Smooth muscle cell (in vitro differentiated cells): ENCODE measurements around the gene GSTT4. TPM values are rescaled to one million over a fixed set of nuclear protein-coding genes. Genes with fewer than 3 reads are reported as not detected.

Experiments
- DNase-seq: peaks from one replicate; lab custom pipeline; 2025; ENCODE audit not compliant: unreplicated experiment; lab: John Stamatoyannopoulos, UW
- H2AFZ ChIP-seq: fragments of 200-600 bp; sonication (generic); 2 replicates; pipeline ENCODE4 v1.6.0; 2016; ENCODE audit warnings: antibody characterized with exemption, low read depth, mild to moderate bottlenecking
- H3F3A ChIP-seq: fragments of 200-600 bp; sonication (generic); 2 replicates; pipeline ENCODE4 v1.6.0; 2017; ENCODE audit warnings: antibody characterized with exemption, low read depth
- H3K27ac ChIP-seq: fragments of 200-600 bp; sonication (generic); 2 replicates; pipeline ENCODE4 v1.5.1; 2016; ENCODE audit warnings: low read depth, mild to moderate bottlenecking
- H3K27me3 ChIP-seq: fragments of 200-600 bp; sonication (generic); 2 replicates; pipeline ENCODE4 v1.6.1; 2016; ENCODE audit warnings: low read depth, mild to moderate bottlenecking
- H3K36me3 ChIP-seq: fragments of 200-600 bp; sonication (generic); 2 replicates; pipeline ENCODE4 v1.5.1; 2016; ENCODE audit warnings: low read depth
- H3K4me1 ChIP-seq: fragments of 200-600 bp; sonication (generic); 2 replicates; pipeline ENCODE4 v1.5.1; 2016; ENCODE audit warnings: low read depth
- H3K4me2 ChIP-seq: fragments of 200-600 bp; sonication (generic); 2 replicates; pipeline ENCODE4 v1.6.0; 2016; ENCODE audit warnings: mild to moderate bottlenecking
- H3K4me3 ChIP-seq: fragments of 200-600 bp; sonication (generic); 2 replicates; pipeline ENCODE4 v1.5.1; 2016; ENCODE audit warnings: mild to moderate bottlenecking
- H3K79me2 ChIP-seq: fragments of 200-600 bp; sonication (generic); 2 replicates; pipeline ENCODE4 v1.6.0; 2016; ENCODE audit warnings: low read depth, mild to moderate bottlenecking
- H3K9ac ChIP-seq: fragments of 200-600 bp; sonication (generic); 2 replicates; pipeline ENCODE4 v1.6.0; 2016; ENCODE audit warnings: low read depth
- H3K9me3 ChIP-seq: fragments of 200-600 bp; sonication (generic); replicated peaks from 2 replicates; pipeline ENCODE4 v1.5.1; 2016; ENCODE audit warnings: low read depth
- H4K20me1 ChIP-seq: fragments of 200-600 bp; sonication (generic); 2 replicates; pipeline ENCODE4 v1.6.0; 2016; ENCODE audit warnings: low read depth
- CTCF ChIP-seq: fragments of 200-600 bp; sonication (generic); IDR thresholded peaks from 2 replicates; pipeline ENCODE4 v1.5.1; 2017; ENCODE audit warnings: borderline replicate concordance, mild to moderate bottlenecking, antibody characterized with exemption; ENCODE audit not compliant: insufficient read depth, poor library complexity, severe bottlenecking
- WGBS: methylation state at CpG from one replicate; pipeline ENCODE4 v1.1.7; 2016; ENCODE audit warnings: low lambda C conversion rate; 5-methylcytosine and 5-hydroxymethylcytosine counted together
- polyA plus RNA-seq: library from polyadenylated mRNA; unstranded; fragments of >200 nt; fragmentation: Nextera tagmentation; extraction: Ambion mirVana; gene quantifications from 2 replicates; pipeline ENCODE4 v1.2.1, GENCODE V29; 2016
- total RNA-seq: library from RNA; depleted of rRNA; stranded (reverse); fragments of >200 nt; gene quantifications from 2 replicates; pipeline ENCODE4 v1.2.3, GENCODE V29; 2014

The GSTT4 gene
- total and polyA plus RNA-seq, 2 experiments from 2014 or later = not detected

GRCh38 chr22:24037851-24038765 is 32.9 kb upstream of the GSTT4 start:
- TF ChIP-seq CTCF = no peak
- peaks cover 8% of the 10 kb centered on the region for H3F3A ChIP-seq

GRCh38 chr22:24035296-24035695 is 30.0 kb upstream of the GSTT4 start:
- H3K27me3 ChIP-seq = no peaks in the 10 kb centered on the region
- H3K79me2 ChIP-seq = peaks cover 40% of the 10 kb centered on the region
- H3K4me1 ChIP-seq = no peaks in the 10 kb centered on the region
- TF ChIP-seq CTCF = no peak
- H2AFZ ChIP-seq = no peak overlapping the region
- H3K27ac ChIP-seq = no peak overlapping the region
- DNase-seq = no peak
- H3K9me3 ChIP-seq = no peaks in the 10 kb centered on the region
- 91% methylated on average over 5 of the region's 5 CpGs for WGBS
- no peak overlapping the region for H3K4me2 ChIP-seq
- H3K9ac ChIP-seq = no peak overlapping the region
- H4K20me1 ChIP-seq = peaks cover 95% of the 10 kb centered on the region
- H3K36me3 ChIP-seq = no peaks in the 10 kb centered on the region
- no peaks in the 10 kb centered on the region for H3F3A ChIP-seq
- no peak overlapping the region for H3K4me3 ChIP-seq

More at GRCh38 chr22:24037851-24038765, 32.9 kb upstream of the GSTT4 start:
- no peak for DNase-seq
- Histone ChIP-seq H3K79me2 (peaks cover 12% of the 10 kb centered on the region), H2AFZ (no peak overlapping the region), H3K27ac (no peak overlapping the region), H4K20me1 (peaks cover 95% of the 10 kb centered on the region), H3K36me3 (no peaks in the 10 kb centered on the region), H3K27me3 (no peaks in the 10 kb centered on the region), H3K4me1 (no peaks in the 10 kb centered on the region), H3K4me3 (no peak overlapping the region), H3K9me3 (no peaks in the 10 kb centered on the region), H3K9ac (no peak overlapping the region), H3K4me2 (no peak overlapping the region)
- WGBS = 84% methylated on average over 8 of the region's 8 CpGs

GRCh38 chr22:24033731-24034130 is 28.5 kb upstream of the GSTT4 start:
- H3K9me3 ChIP-seq = no peaks in the 10 kb centered on the region
- H3K9ac ChIP-seq = no peak overlapping the region
- H3K79me2 ChIP-seq = peaks cover 55% of the 10 kb centered on the region
- H4K20me1 ChIP-seq = peaks cover 96% of the 10 kb centered on the region
- H3K27me3 ChIP-seq = no peaks in the 10 kb centered on the region
- no peak overlapping the region for H3K27ac ChIP-seq
- WGBS = 90% methylated on average over 4 of the region's 4 CpGs
- H3K4me2 ChIP-seq = no peak overlapping the region
- H3K36me3 ChIP-seq = no peaks in the 10 kb centered on the region
- H3K4me1 ChIP-seq = no peaks in the 10 kb centered on the region
- no peak for DNase-seq
- H3F3A ChIP-seq = no peaks in the 10 kb centered on the region
- H3K4me3 ChIP-seq = no peak overlapping the region
- TF ChIP-seq CTCF = no peak
- H2AFZ ChIP-seq = no peak overlapping the region
